Tibial nerve (tissue), 4 donors: ENCODE measurements around the gene GJB4. TPM values are rescaled to one million over a fixed set of nuclear protein-coding genes. Genes with fewer than 3 reads are reported as not detected.

Source experiments
- DNase-seq, 2 donors: peaks; one replicate each; pipeline ENCODE4 v3.0.0-alpha.2; 2019; ENCODE audit warnings: low spot score in 2 of 2
- H3K27ac ChIP-seq, 4 donors: fragments of 200-600 bp; sonication (generic) in 3 of 4; one replicate each; pipeline ENCODE4 v1.5.1; 2017 to 2019; ENCODE audit warnings: mild to moderate bottlenecking in 1 of 4
- H3K27me3 ChIP-seq, 2 donors: fragments of 200-600 bp; sonication (generic) in 1 of 2; one replicate each; pipeline versions ENCODE4 v1.5.1 to v1.6.0; 2017 to 2019
- H3K36me3 ChIP-seq, 3 donors: fragments of 200-600 bp; sonication (generic); one replicate each; pipeline ENCODE4 v1.5.1; 2018 to 2019
- H3K4me1 ChIP-seq, 4 donors: fragments of 200-600 bp; sonication (generic) in 3 of 4; one replicate each; pipeline ENCODE4 v1.5.1; 2017 to 2019
- H3K4me3 ChIP-seq, 4 donors: fragments of 200-600 bp; sonication (generic) in 3 of 4; one replicate each; pipeline ENCODE4 v1.5.1; 2017 to 2019; ENCODE audit warnings: mild to moderate bottlenecking in 1 of 4, moderate library complexity in 1 of 4
- H3K9me3 ChIP-seq, 4 donors: fragments of 200-600 bp; sonication (generic) in 3 of 4; one replicate each; pipeline ENCODE4 v1.5.1; 2017 to 2019
- EP300 ChIP-seq, 2 donors: sonication (generic); formaldehyde crosslinking; IDR thresholded peaks; one replicate each; pipeline ENCODE4 v1.6.1; 2017; ENCODE audit warnings: antibody characterized with exemption in 2 of 2, mild to moderate bottlenecking in 1 of 2
- POLR2A ChIP-seq, 2 donors: fragments of 450-650 bp; IDR thresholded peaks; one replicate each; pipeline ENCODE4 v1.6.1; 2017; ENCODE audit warnings: antibody characterized with exemption in 2 of 2, mild to moderate bottlenecking in 2 of 2, moderate library complexity in 2 of 2
- WGBS, 2 donors: methylation state at CpG; one replicate each; pipeline ENCODE4 v1.1.5; 2018; 5-methylcytosine and 5-hydroxymethylcytosine counted together
- total RNA-seq, 4 donors: library from RNA; depleted of rRNA; stranded (reverse); fragments of >200 nt; gene quantifications; one replicate each; pipeline ENCODE4 v1.1.0, GENCODE V29; 2016
- TF ChIP-seq, protein P1 (sequence below), 5 experiments: fragments of 200-600 bp in 3 of 5; fragments of 450-650 bp in 2 of 5; sonication (generic) in 3 of 5; IDR thresholded peaks; one replicate each; pipeline ENCODE4 v1.5.1; 2016 to 2019; ENCODE audit warnings: antibody characterized with exemption in 5 of 5, mild to moderate bottlenecking in 3 of 5, moderate library complexity in 2 of 5

GJB4 gene
- total RNA-seq, 4 donors from 2014 or later: not detected

DNA sequence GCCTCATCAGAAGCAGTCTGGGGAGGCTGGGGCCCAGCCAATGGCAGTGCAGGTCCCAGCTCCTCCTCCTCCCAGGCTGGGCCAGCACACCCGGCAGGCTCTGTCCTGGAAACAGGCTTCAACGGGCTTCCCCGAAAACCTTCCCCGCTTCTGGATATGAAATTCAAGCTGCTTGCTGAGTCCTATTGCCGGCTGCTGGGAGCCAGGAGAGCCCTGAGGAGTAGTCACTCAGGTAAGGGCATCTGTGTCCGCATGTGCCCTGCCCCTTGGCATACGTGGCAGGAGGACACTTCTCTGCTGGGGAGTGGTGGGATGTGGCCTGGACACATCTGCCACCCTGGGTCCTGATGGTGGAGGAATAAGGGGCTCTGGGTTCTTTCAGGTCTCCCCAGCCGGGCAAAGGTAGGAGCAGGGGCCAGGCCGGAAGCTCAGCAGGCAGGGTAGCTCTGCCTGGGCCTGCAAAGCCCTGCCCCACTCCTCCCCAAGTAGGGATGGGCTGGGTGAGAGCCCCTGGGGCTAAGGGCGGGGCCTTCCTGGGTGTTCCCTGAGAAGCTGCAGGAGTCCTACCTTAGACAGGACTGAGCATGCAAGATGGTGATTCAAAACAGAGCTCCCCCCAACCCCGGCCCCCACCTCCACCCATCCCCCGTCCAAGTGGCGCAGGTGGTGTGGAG, 4.4 kb upstream of the GJB4 start, which contains the start of gene GJB5:
TSS of gene GJB5 (plus strand) at position 84 of the 674 bp plus-strand sequence. CDS start 2,284 bp downstream, outside the sequence.
- DNase-seq: no peak
- TF ChIP-seq EP300 (IDR thresholded peaks at IDR 0.05) (no peak), POLR2A (IDR thresholded peaks at IDR 0.05) (no peak)
- TF ChIP-seq, protein P1, sequence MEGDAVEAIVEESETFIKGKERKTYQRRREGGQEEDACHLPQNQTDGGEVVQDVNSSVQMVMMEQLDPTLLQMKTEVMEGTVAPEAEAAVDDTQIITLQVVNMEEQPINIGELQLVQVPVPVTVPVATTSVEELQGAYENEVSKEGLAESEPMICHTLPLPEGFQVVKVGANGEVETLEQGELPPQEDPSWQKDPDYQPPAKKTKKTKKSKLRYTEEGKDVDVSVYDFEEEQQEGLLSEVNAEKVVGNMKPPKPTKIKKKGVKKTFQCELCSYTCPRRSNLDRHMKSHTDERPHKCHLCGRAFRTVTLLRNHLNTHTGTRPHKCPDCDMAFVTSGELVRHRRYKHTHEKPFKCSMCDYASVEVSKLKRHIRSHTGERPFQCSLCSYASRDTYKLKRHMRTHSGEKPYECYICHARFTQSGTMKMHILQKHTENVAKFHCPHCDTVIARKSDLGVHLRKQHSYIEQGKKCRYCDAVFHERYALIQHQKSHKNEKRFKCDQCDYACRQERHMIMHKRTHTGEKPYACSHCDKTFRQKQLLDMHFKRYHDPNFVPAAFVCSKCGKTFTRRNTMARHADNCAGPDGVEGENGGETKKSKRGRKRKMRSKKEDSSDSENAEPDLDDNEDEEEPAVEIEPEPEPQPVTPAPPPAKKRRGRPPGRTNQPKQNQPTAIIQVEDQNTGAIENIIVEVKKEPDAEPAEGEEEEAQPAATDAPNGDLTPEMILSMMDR (IDR thresholded peaks at IDR 0.05): no peak
- Histone ChIP-seq H3K9me3 (no peaks in the 10 kb centered on the region), H3K27ac (no peak within 1 kb of the TSS), H3K27me3 (no peaks in the 10 kb centered on the region), H3K4me1 (no peaks in the 10 kb centered on the region), H3K4me3 (no peak within 1 kb of the TSS), H3K36me3 (no peaks in the 10 kb centered on the region)
- WGBS, 2 donors: 43 to 62% methylated on average over 6 to 12 of the region's 13 CpGs

- no peaks in the 10 kb centered on the region for H3K36me3 ChIP-seq
- H3K4me3 ChIP-seq: no peak overlapping the region
- H3K4me1 ChIP-seq: no peaks in the 10 kb centered on the region
- no peaks in the 10 kb centered on the region for H3K27me3 ChIP-seq
- H3K27ac ChIP-seq: no peak overlapping the region
- 86 to 90% methylated on average over 6 of the region's 6 CpGs for WGBS, 2 donors
- DNase-seq: no peak
- TF ChIP-seq EP300 (IDR thresholded peaks at IDR 0.05) (no peak), POLR2A (IDR thresholded peaks at IDR 0.05) (no peak)
- TF ChIP-seq, protein P1 (IDR thresholded peaks at IDR 0.05): no peak
- no peaks in the 10 kb centered on the region for H3K9me3 ChIP-seq
Measured at GRCh38 chr1:34755961-34756360, 3.6 kb upstream of the GJB4 start.

DNA sequence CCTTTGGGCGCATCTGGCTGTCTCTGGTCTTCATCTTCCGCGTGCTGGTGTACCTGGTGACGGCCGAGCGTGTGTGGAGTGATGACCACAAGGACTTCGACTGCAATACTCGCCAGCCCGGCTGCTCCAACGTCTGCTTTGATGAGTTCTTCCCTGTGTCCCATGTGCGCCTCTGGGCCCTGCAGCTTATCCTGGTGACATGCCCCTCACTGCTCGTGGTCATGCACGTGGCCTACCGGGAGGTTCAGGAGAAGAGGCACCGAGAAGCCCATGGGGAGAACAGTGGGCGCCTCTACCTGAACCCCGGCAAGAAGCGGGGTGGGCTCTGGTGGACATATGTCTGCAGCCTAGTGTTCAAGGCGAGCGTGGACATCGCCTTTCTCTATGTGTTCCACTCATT, 2.2 kb upstream of the GJB4 start:
- Histone ChIP-seq H3K27ac (no peak overlapping the region), H3K9me3 (no peaks in the 10 kb centered on the region), H3K4me3 (no peak overlapping the region), H3K4me1 (no peaks in the 10 kb centered on the region), H3K36me3 (no peaks in the 10 kb centered on the region), H3K27me3 (no peaks in the 10 kb centered on the region)
- TF ChIP-seq EP300 (IDR thresholded peaks at IDR 0.05): no peak
- TF ChIP-seq POLR2A (IDR thresholded peaks at IDR 0.05): no peak
- TF ChIP-seq, protein P1 (IDR thresholded peaks at IDR 0.05): no peak
- 90 to 93% methylated on average over 21 of the region's 21 CpGs for WGBS, 2 donors
- DNase-seq: no peak

- no peaks in the 10 kb centered on the region for H3K27me3 ChIP-seq
- DNase-seq: no peak
- H3K4me1 ChIP-seq: no peaks in the 10 kb centered on the region
- no peaks in the 10 kb centered on the region for H3K9me3 ChIP-seq
- H3K4me3 ChIP-seq: no peak overlapping the region
- 64 to 67% methylated on average over 4 of the region's 4 CpGs for WGBS, 2 donors
- no peaks in the 10 kb centered on the region for H3K36me3 ChIP-seq
- H3K27ac ChIP-seq: no peak overlapping the region
- TF ChIP-seq POLR2A (IDR thresholded peaks at IDR 0.05): no peak
- TF ChIP-seq, protein P1 (IDR thresholded peaks at IDR 0.05): no peak
- no peak for TF ChIP-seq EP300 (IDR thresholded peaks at IDR 0.05)
Measured at GRCh38 chr1:34758751-34759150, 789 bp upstream of the GJB4 start.

DNA sequence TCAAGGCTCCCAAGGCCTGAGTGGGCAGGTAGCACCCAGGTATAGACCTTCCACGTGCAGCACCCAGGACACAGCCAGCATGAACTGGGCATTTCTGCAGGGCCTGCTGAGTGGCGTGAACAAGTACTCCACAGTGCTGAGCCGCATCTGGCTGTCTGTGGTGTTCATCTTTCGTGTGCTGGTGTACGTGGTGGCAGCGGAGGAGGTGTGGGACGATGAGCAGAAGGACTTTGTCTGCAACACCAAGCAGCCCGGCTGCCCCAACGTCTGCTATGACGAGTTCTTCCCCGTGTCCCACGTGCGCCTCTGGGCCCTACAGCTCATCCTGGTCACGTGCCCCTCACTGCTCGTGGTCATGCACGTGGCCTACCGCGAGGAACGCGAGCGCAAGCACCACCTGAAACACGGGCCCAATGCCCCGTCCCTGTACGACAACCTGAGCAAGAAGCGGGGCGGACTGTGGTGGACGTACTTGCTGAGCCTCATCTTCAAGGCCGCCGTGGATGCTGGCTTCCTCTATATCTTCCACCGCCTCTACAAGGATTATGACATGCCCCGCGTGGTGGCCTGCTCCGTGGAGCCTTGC, 1.7 kb downstream of the GJB4 start:
- Histone ChIP-seq H3K36me3 (no peaks in the 10 kb centered on the region), H3K27me3 (no peaks in the 10 kb centered on the region), H3K9me3 (peaks cover 0 to 3% (median 0%) of the 10 kb centered on the region in 4 donors), H3K27ac (no peak overlapping the region), H3K4me3 (no peak overlapping the region), H3K4me1 (no peaks in the 10 kb centered on the region)
- WGBS, 2 donors: 91 to 95% methylated on average over 32 to 33 of the region's 33 CpGs
- no peak for DNase-seq
- TF ChIP-seq, protein P1 (IDR thresholded peaks at IDR 0.05): no peak
- TF ChIP-seq POLR2A (IDR thresholded peaks at IDR 0.05): no peak
- TF ChIP-seq EP300 (IDR thresholded peaks at IDR 0.05): no peak
